ENCODE results near the gene BUB3.
"Not testable (repeated sequence)": the region's sequence is repeated elsewhere in the genome, so short reads cannot be mapped to it uniquely, and the experiment has no call there.

Gene BUB3

GRCh38 chr10:123154711-123155505 is 706 bp downstream of the BUB3 start:
- DNase-seq, result peak; percentile 22

GRCh38 chr10:123156078-123156477 is 1.9 kb downstream of the BUB3 start:
- peak; percentile 32 for DNase-seq

- peak; percentile 28 for DNase-seq
Observed at GRCh38 chr10:123157210-123157609, 3.0 kb downstream of the BUB3 start.

- no peak for DNase-seq
Observed at GRCh38 chr10:123158682-123159081, 4.5 kb downstream of the BUB3 start.

GRCh38 chr10:123160311-123160980 is 6.2 kb downstream of the BUB3 start:
- DNase-seq, result no peak

- DNase-seq, result no peak
Observed at GRCh38 chr10:123164319-123164718, 10.1 kb downstream of the BUB3 start.

- DNase-seq, result no peak
Observed at GRCh38 chr10:123165445-123166072, 11.4 kb downstream of the BUB3 start.

- no peak for DNase-seq
Observed at GRCh38 chr10:123166618-123167017, 12.4 kb downstream of the BUB3 start.

GRCh38 chr10:123170961-123171360 is 16.8 kb downstream of the BUB3 start:
- no peak for DNase-seq

- DNase-seq, result not testable (repeated sequence)
Observed at GRCh38 chr10:123171616-123172015, 17.4 kb downstream of the BUB3 start.

GRCh38 chr10:123175389-123176387 is 21.5 kb downstream of the BUB3 start:
- no peak for DNase-seq

GRCh38 chr10:123178390-123178789 is 24.2 kb downstream of the BUB3 start:
- DNase-seq, result not testable (repeated sequence)

- DNase-seq, result no peak
Observed at GRCh38 chr10:123180101-123181090, 26.2 kb downstream of the BUB3 start.

- DNase-seq, result no peak
Observed at GRCh38 chr10:123183724-123184123, 29.5 kb downstream of the BUB3 start.

- DNase-seq, result no peak
Observed at GRCh38 chr10:123187781-123188180, 33.6 kb downstream of the BUB3 start.

GRCh38 chr10:123191886-123192285 is 37.7 kb downstream of the BUB3 start:
- DNase-seq, result no peak

GRCh38 chr10:123194056-123194455 is 39.9 kb downstream of the BUB3 start:
- no peak for DNase-seq

- no peak for DNase-seq
Observed at GRCh38 chr10:123200531-123200930, 46.3 kb downstream of the BUB3 start.

- DNase-seq, result no peak
Observed at GRCh38 chr10:123202506-123202905, 48.3 kb downstream of the BUB3 start.

GRCh38 chr10:123203393-123204126 is 49.4 kb downstream of the BUB3 start:
- DNase-seq, result no peak

- DNase-seq, result no peak
Observed at GRCh38 chr10:123204127-123204461, 49.9 kb downstream of the BUB3 start.
